Activated CD8-positive, alpha-beta T cell treated with anti-CD3 and anti-CD28 coated beads, Interleukin-2, amount 10 ng/mL, durations not matched to agents 7 days and 5 days (primary cell): ENCODE measurements around the gene PDZD7. TPM values are rescaled to one million over a fixed set of nuclear protein-coding genes. Genes with fewer than 3 reads are reported as not detected.
"Not testable (repeated sequence)": the region's sequence is repeated elsewhere in the genome, so short reads cannot be mapped to it uniquely, and the experiment has no call there.

Experiments used
- ATAC-seq: fragments of 150-1000 bp; cut with Tn5 transposase; one replicate; pipeline ENCODE4 v1.10.0; 2021; ENCODE audit warnings: moderate library complexity
- CTCF ChIA-PET: fragments of 350-600 bp; sonication (Branson Sonifier 250); formaldehyde crosslinking; loops from one replicate; lab custom pipeline; 2021; ENCODE audit warnings: antibody characterized with exemption; lab: Charles Lee
- POLR2A ChIA-PET: fragments of 350-600 bp; sonication (Branson Sonifier 250); formaldehyde crosslinking; loops from one replicate; lab custom pipeline; 2021; ENCODE audit warnings: antibody characterized with exemption; lab: Charles Lee
- DNase-seq: peaks from one replicate; pipeline ENCODE4 v3.0.0-alpha.2; 2020
- H3K27ac Mint-ChIP-seq: one replicate; pipeline ENCODE4 v1.8.0; 2021; ENCODE audit warnings: mild to moderate bottlenecking, mixed read lengths
- H3K27me3 Mint-ChIP-seq: one replicate; pipeline ENCODE4 v1.8.0; 2021; ENCODE audit warnings: low read depth, mixed read lengths
- H3K36me3 Mint-ChIP-seq: one replicate; pipeline ENCODE4 v1.8.0; 2021; ENCODE audit warnings: low read depth, mixed read lengths
- H3K4me1 Mint-ChIP-seq: one replicate; pipeline ENCODE4 v1.8.0; 2021; ENCODE audit warnings: low read depth, mixed read lengths
- H3K4me3 Mint-ChIP-seq: one replicate; pipeline ENCODE4 v1.8.0; 2021; ENCODE audit warnings: mild to moderate bottlenecking, mixed read lengths
- H3K9me3 Mint-ChIP-seq: one replicate; pipeline ENCODE4 v1.8.0; 2022; ENCODE audit warnings: mixed read lengths; ENCODE audit not compliant: insufficient read depth
- total RNA-seq, 2 experiments: library from RNA; stranded (reverse); gene quantifications; one replicate each; pipeline ENCODE4 v1.2.3, GENCODE V29; 2021

PDZD7 gene
- total RNA-seq, 2 experiments from 2014 or later = 0.47 to 0.50 TPM

DNA sequence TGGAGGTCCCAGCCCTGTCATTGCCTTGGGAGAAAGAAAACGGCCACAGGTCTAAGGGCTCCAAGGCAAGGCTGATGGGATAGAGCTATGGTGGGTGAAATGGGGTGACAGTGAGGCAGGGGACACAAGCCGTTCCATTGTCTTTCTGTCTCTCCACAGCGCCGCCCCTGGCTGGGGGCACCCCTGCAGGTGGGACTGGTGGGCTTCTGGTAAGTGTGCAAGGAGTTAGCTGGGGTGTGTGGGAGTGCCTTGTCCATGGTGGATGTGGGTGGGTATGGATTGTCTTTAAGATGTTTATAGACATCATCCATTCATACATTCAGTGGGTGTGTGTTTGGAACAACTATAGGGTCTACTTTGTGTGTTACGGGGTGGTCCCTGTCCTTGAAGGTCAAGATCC, 7.6 kb upstream of the PDZD7 start:
- peaks cover 29% of the 10 kb centered on the region for H3K36me3 Mint-ChIP-seq
- no peaks in the 10 kb centered on the region for H3K9me3 Mint-ChIP-seq
- H3K4me3 Mint-ChIP-seq = no peak overlapping the region
- ATAC-seq (no peak), DNase-seq (no peak)
- ChIA-PET CTCF (interaction anchor here (0.9 to 14.0 kb wide), 5 partner anchors 10 to 103 kb away, joined by 3 to 235 read pairs (median 48); partner anchors contain the start of gene KAZALD1), POLR2A (no interaction called here)
- H3K4me1 Mint-ChIP-seq = peaks cover 29% of the 10 kb centered on the region
- no peak overlapping the region for H3K27ac Mint-ChIP-seq
- peaks cover 2% of the 10 kb centered on the region for H3K27me3 Mint-ChIP-seq

DNA sequence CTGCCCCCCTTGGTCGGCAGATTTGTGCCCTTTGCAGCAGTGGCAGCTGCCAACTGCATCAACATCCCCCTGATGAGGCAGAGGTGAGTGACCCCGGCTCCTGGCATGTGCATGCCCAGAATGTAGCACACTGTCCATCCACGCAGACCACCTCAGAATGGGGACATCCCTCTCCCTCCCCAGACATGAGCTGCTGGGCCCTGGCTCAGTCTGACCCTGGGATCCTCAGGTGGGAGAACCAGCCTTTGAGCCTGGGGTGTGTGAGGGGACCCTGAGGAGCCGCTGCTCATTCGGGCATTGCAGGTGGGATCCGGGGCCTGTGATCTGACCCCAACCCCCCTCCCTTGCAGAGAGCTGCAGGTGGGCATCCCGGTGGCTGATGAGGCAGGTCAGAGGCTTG, 5.8 kb upstream of the PDZD7 start:
- ATAC-seq (no peak), DNase-seq (no peak)
- Mint-ChIP-seq H3K27me3 (no peaks in the 10 kb centered on the region), H3K4me1 (peaks cover 23% of the 10 kb centered on the region), H3K36me3 (peaks cover 29% of the 10 kb centered on the region), H3K4me3 (no peak overlapping the region), H3K27ac (no peak overlapping the region), H3K9me3 (no peaks in the 10 kb centered on the region)
- ChIA-PET POLR2A (no interaction called here), CTCF (interaction anchor here (7.7 to 14.0 kb wide), 2 partner anchors 20 to 27 kb away, joined by 169 to 235 read pairs; partner anchors contain the start of gene KAZALD1)

DNA sequence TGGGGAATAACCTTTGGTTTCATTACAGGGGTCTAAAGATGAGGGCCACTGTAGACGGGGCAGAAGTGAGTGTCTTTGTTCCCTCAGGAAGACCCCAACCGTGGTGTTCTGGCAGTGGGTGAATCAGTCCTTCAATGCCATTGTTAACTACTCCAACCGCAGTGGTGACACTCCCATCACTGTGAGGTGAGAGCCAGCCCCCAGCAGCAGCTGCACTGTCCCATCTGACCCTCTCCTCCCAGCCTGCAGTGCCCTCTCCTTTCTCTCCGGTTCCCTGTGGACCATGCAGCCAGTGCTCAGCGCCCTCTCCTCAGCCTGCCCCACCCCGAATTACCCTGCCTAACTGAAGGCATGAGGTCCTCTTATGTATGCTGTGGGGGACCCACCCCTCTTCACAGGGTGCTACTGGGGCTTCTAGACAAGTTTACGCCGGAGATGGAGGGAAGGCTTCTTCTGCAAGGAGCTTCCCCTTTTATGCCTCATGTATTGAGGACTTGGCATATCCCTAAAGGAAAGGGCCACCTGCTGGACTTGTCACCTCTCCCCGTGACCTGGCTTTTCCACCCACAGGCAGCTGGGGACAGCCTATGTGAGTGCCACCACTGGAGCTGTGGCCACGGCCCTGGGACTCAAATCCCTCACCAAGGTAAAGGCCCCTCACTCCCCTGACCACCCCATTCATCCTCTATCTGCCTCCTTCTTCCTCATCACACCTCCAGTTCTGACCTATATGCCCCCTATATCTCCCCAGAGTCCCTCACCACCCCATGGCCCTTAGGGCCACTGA, 5.2 kb upstream of the PDZD7 start:
- no peak overlapping the region for H3K4me3 Mint-ChIP-seq

DNA sequence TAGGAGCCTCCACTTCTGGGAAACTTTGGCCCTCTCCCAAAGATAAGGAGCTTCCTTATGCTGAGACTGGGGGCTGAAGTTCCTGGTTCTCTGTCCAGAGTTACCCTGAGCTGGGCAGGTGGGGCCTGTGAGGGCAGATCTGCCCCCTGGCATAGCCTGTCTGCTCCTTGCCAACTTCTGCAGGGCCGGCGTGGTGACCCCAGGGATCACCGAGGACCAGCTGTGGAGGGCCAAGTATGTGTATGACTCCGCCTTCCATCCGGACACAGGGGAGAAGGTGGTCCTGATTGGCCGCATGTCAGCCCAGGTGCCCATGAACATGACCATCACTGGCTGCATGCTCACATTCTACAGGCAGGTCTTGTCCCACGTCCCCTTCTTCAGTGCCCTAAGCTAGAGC, 4.4 kb upstream of the PDZD7 start:
- POLR2A ChIA-PET = interaction anchor here (0.6 to 1.1 kb wide), 4 partner anchors 8 to 38 kb away, joined by 3 to 5 read pairs (median 4); no protein-coding TSS in a partner anchor

More for the DNA sequence above, 5.2 kb upstream of the PDZD7 start:
- H3K27ac Mint-ChIP-seq = no peak overlapping the region
- H3K36me3 Mint-ChIP-seq = peaks cover 29% of the 10 kb centered on the region
- no peak for DNase-seq
- no peak for ATAC-seq
- H3K9me3 Mint-ChIP-seq = no peaks in the 10 kb centered on the region
- no peaks in the 10 kb centered on the region for H3K27me3 Mint-ChIP-seq
- H3K4me1 Mint-ChIP-seq = peaks cover 21% of the 10 kb centered on the region
- ChIA-PET CTCF (interaction anchor here (14.0 kb wide), 1 partner anchor 19 kb away, joined by 169 read pairs; no protein-coding TSS in a partner anchor), POLR2A (no interaction called here)

DNA sequence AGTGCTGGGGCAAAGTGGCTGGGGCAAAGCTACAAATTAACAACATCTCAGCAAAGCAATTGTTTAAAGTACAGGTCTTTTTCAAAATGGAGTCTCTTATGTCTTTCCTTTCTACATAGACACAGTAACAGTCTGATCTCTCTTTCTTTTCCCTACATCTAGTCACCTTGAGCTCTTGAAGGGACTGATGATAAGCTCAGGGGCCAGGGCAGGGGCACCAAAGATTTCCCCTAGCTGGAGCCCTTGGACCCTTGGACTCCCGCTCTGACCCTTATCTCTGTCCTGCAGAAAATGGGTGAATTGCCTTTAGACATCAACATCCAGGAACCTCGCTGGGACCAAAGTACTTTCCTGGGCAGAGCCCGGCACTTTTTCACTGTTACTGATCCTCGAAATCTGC, 3.5 kb upstream of the PDZD7 start:
- not testable (repeated sequence) for H3K9me3 Mint-ChIP-seq, DNase-seq, H3K4me3 Mint-ChIP-seq, H3K27me3 Mint-ChIP-seq, ATAC-seq, H3K27ac Mint-ChIP-seq
- ChIA-PET POLR2A (interaction anchor here (0.9 to 1.1 kb wide), 3 partner anchors 9 to 28 kb away, joined by 3 to 5 read pairs (median 3); no protein-coding TSS in a partner anchor), CTCF (interaction anchor here (0.8 to 14.0 kb wide), 6 partner anchors 9 to 36 kb away, joined by 3 to 169 read pairs (median 4); no protein-coding TSS in a partner anchor)
- Mint-ChIP-seq H3K36me3 (peaks cover 29% of the 10 kb centered on the region), H3K4me1 (peaks cover 20% of the 10 kb centered on the region)

More for the DNA sequence above, 4.4 kb upstream of the PDZD7 start:
- Mint-ChIP-seq H3K27ac (no peak overlapping the region), H3K4me1 (peaks cover 20% of the 10 kb centered on the region), H3K4me3 (no peak overlapping the region), H3K9me3 (no peaks in the 10 kb centered on the region), H3K36me3 (peaks cover 29% of the 10 kb centered on the region), H3K27me3 (no peaks in the 10 kb centered on the region)
- CTCF ChIA-PET = interaction anchor here (1.0 to 14.0 kb wide), 4 partner anchors 8 to 24 kb away, joined by 3 to 169 read pairs (median 4); no protein-coding TSS in a partner anchor
- DNase-seq (no peak), ATAC-seq (no peak)

DNA sequence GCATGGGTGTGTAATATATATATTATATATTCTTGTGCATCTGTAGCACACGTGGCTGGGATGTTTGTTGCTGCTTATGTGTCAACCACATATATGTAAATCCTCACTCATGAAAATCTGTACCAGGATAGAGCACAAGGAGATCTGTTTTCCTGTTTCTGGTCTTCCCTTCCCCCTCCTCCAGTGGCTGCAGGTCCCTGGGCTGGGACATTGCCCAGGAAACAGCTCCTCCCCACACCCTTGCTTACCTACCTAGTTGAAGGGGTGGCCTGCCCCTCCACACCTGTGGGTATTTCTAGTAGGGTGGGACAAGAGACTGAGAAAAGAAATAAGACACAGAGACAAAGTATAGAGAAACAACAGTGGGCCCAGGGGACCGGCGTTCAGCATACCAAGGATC, 2.3 kb upstream of the PDZD7 start:
- ChIA-PET CTCF (interaction anchor here (1.5 to 14.0 kb wide), 4 partner anchors 16 to 36 kb away, joined by 5 to 169 read pairs (median 27); no protein-coding TSS in a partner anchor), POLR2A (no interaction called here)
- Mint-ChIP-seq H3K4me3 (peak overlapping the region; percentile 12), H3K27me3 (peaks cover 12% of the 10 kb centered on the region), H3K4me1 (peaks cover 20% of the 10 kb centered on the region), H3K9me3 (no peaks in the 10 kb centered on the region), H3K27ac (no peak overlapping the region), H3K36me3 (peaks cover 24% of the 10 kb centered on the region)
- ATAC-seq (no peak), DNase-seq (no peak)

DNA sequence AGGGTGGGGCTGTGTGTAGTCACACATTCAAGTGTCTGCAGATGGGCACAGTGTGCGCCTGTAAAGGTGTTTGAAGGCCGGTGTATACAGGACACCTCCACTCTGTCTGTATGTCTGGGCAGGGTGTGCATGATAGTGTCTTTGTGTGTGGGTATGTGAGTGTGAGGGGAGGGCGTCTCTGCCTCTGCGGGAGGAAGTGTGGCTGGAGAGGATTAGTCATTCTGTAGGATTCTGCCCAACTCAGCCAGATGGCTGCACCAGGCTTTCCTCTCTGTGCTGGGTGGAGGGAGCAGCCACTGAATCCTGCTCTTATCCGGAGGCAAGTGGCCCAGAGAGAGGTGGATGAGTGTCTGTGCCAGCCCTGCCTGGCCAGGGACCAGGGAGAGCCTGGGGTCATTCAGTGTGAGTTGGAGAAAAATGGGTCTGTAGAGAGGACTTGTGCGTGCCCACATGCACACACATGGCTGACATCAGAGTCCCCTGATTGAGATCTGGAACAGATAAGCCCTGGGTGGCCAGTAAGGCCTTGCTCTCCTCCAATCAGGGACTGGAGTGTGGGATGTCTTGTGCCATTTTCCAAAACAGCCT, 1.8 kb upstream of the PDZD7 start:
- POLR2A ChIA-PET = no interaction called here
- no peaks in the 10 kb centered on the region for H3K9me3 Mint-ChIP-seq
- H3K27ac Mint-ChIP-seq = peak overlapping the region; percentile 93
- H3K4me1 Mint-ChIP-seq = peaks cover 20% of the 10 kb centered on the region
- H3K36me3 Mint-ChIP-seq = peaks cover 19% of the 10 kb centered on the region
- H3K27me3 Mint-ChIP-seq = peaks cover 15% of the 10 kb centered on the region
- ATAC-seq = peak; percentile 47
- H3K4me3 Mint-ChIP-seq = peak overlapping the region; percentile 79
- CTCF ChIA-PET = interaction anchor here (1.2 to 14.0 kb wide), 8 partner anchors 9 to 109 kb away, joined by 4 to 169 read pairs (median 16); no protein-coding TSS in a partner anchor
- DNase-seq = peak; percentile 67

DNA sequence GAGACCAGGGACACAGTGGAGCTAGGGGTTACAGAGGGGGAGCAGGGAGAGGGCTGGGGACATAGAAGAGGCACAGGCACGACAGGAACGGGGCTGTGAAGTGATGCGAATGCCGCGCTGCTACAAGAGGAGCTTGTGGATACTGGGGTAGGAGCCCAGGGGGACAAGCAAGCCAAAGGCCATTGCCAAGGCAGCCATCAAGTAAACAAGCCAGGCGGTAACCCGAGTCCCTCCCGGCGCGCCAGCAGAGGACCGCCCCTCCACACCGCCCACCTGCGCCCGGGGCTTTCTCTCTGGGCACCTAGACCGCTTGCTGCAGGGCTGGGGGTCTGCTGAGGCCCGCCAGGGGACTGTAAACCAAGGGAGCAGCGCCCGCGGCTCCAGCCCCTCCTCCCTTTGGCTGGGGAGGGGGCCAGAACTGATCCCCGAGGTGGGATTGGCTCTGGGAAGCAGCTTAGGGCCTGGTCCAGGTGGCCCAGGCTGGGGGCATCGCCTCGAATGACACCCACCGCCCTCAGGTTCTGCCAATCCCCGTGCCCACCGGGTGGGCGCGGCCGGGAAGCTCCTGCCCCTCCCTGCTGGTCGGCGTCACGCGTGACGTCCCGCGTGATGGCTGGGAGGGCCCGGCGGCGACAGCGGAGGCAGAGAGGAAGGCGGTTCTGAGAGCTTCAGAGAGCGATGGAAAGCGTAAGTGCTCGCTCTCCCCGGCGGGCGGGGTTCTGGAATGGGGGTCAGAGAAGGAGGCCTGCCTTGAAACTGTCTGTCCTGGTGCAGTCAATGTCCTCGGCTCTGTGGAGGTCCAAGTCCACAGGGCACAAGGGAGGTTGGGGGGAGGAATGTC, 1.1 kb upstream of the PDZD7 start:
- ChIA-PET POLR2A (interaction anchor here (0.8 to 1.6 kb wide), 3 partner anchors 9 to 64 kb away, joined by 3 to 5 read pairs (median 4); no protein-coding TSS in a partner anchor), CTCF (interaction anchor here (1.2 to 14.0 kb wide), 10 partner anchors 8 to 110 kb away, joined by 4 to 169 read pairs (median 14); no protein-coding TSS in a partner anchor)
- peaks cover 13% of the 10 kb centered on the region for H3K36me3 Mint-ChIP-seq
- peaks cover 17% of the 10 kb centered on the region for H3K27me3 Mint-ChIP-seq
- H3K9me3 Mint-ChIP-seq = no peaks in the 10 kb centered on the region
- H3K4me3 Mint-ChIP-seq = peak overlapping the region; percentile 79
- H3K27ac Mint-ChIP-seq = peak overlapping the region; percentile 93
- ATAC-seq (peak; percentile 54), DNase-seq (peak; percentile 85)
- peaks cover 20% of the 10 kb centered on the region for H3K4me1 Mint-ChIP-seq

DNA sequence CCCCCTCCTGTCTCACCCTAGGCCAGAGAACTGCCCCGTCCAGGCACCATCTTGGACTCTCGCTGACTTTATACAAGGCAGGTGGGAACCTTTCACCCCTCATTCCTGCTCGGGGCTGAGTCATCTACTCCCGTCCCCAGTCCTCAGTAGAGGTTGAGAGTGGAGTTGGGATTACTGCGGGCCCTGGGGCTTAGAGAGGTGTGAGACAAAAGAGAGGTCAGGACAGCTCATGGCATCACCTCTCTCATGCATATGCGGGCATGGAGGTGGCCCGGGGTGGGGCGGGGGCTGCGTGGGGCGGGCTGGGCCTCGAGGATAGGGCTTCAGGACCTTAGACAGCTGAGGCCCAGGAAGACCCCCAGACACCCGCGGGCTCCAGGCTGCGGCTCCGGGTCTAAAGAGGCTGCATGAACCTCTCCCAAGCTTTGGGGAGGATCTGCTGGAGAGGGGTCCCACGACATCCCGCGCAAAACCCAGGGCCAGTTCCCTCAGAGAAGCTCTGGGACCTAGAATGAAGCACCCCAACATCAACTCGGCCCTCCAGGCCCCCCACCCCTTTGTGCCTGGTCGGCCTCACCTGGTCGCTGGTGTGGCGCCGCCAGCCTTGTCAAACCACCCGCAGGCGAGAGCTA, 317 bp downstream of the PDZD7 start:
- CTCF ChIA-PET = interaction anchor here (1.0 to 14.0 kb wide), 12 partner anchors 10 to 117 kb away, joined by 3 to 169 read pairs (median 10); no protein-coding TSS in a partner anchor
- H3K36me3 Mint-ChIP-seq = peaks cover 2% of the 10 kb centered on the region
- no peak for ATAC-seq
- H3K9me3 Mint-ChIP-seq = no peaks in the 10 kb centered on the region
- no peak for DNase-seq
- H3K27ac Mint-ChIP-seq = peak overlapping the region; percentile 90
- H3K27me3 Mint-ChIP-seq = peaks cover 17% of the 10 kb centered on the region
- peak overlapping the region; percentile 79 for H3K4me3 Mint-ChIP-seq
- peaks cover 20% of the 10 kb centered on the region for H3K4me1 Mint-ChIP-seq
- POLR2A ChIA-PET = interaction anchor here (0.6 to 1.6 kb wide), 4 partner anchors 11 to 65 kb away, joined by 3 to 5 read pairs (median 4); no protein-coding TSS in a partner anchor

DNA sequence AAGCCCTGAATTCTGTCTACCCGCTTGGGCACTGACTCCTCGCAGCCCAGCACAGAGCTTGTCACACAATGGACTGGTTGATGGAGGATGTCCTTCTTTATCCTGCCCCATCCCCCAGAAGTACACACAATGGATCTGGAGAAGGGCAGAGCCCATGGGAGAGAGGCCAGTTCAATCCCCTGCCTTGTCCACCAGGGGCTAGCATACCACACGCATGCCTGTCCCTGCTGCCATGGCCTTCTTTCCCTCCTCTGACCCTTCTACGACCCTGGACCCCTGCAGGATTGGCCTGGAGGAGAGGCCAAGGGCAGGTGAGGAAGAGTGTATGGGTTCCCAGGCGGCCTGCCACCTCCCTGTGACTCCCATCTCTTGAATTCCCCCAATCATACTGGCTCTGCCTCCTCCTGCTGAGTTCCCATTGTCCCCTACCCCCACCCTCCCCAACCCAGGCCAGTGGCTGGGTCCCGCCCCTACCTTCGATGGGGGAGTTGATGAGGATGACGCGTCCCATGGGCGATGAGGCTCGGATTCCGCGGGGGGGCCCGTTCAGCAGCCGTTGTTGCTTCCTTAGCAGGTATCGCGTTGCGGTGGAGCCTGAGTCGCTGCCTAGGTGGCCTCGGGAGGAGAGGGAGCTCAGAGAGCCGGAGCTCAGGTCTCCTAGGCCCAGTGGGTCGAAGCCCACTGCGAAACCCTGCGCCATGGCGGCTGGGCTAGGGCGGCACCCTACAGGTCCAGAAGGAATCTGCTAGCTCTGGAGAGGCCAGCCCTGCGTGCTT, 1.2 kb downstream of the PDZD7 start:
- POLR2A ChIA-PET = interaction anchor here (1.6 kb wide), 1 partner anchor 32 kb away, joined by 5 read pairs; no protein-coding TSS in a partner anchor
- Mint-ChIP-seq H3K4me1 (peaks cover 20% of the 10 kb centered on the region), H3K9me3 (no peaks in the 10 kb centered on the region), H3K27ac (no peak overlapping the region), H3K4me3 (no peak overlapping the region), H3K36me3 (no peaks in the 10 kb centered on the region), H3K27me3 (peaks cover 17% of the 10 kb centered on the region)
- DNase-seq = no peak
- no peak for ATAC-seq
- CTCF ChIA-PET = interaction anchor here (0.8 to 14.0 kb wide), 7 partner anchors 9 to 33 kb away, joined by 3 to 169 read pairs (median 6); partner anchors contain the start of gene KAZALD1
